Measurements from ENCODE around the gene EIF4E3.

The EIF4E3 gene

GRCh38 chr3:71659864-71660591, 65.2 kb downstream of the EIF4E3 start:
- no peaks in the 10 kb centered on the region for H3K27me3 ChIP-seq (ENCODE audit: control insufficient read depth, insufficient read depth, low read length)
- no peaks in the 10 kb centered on the region for H3K4me1 ChIP-seq (ENCODE audit: control insufficient read depth, low read depth, low read length)
- no peak overlapping the region for H3K27ac ChIP-seq (ENCODE audit: low read length)
- H3K36me3 ChIP-seq (ENCODE audit: control insufficient read depth, low read depth, low read length): no peaks in the 10 kb centered on the region
- no peaks in the 10 kb centered on the region for H3K9me3 ChIP-seq (ENCODE audit: control insufficient read depth, low read depth, low read length)
- no peak overlapping the region for H3K9ac ChIP-seq (ENCODE audit: low read length)
- H3K4me3 ChIP-seq (ENCODE audit: low read length): no peak overlapping the region

DNA sequence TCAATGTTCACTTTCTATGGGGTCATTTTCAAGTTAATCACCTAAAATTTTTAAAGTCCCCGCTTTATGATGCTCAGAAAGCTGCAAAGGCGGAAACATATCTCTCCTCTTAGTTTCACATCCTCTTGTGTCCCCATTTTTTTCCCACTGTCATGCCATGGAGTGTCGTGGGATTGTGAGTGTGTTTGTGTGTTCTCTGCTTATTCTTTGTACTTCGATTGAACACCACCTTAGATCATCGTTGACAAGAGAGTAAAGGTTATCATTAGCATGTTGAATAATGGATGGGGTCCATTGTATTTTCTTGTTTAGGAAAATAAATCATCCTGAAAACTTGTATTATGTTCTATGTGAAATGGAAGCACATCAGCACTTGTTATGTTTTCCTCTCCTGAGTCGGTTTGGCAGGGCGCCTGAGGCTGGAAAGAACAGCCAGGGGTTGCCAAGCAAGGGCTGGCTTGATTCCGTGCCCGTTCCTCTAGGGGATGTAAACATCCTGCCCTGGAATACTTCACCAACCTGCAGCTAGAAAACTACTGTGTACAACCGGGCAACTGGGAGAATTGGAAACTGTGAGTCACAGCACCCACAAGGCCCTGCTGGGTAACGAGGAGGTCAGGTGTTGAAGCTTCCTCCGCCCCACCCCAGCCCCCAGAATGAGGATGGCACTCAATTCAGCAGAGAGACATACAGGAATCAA, 67.2 kb downstream of the EIF4E3 start:
- Histone ChIP-seq H3K4me3 (ENCODE audit: low read length) (no peak overlapping the region), H3K9me3 (ENCODE audit: control insufficient read depth, low read depth, low read length) (no peaks in the 10 kb centered on the region), H3K4me1 (ENCODE audit: control insufficient read depth, low read depth, low read length) (peaks cover 20% of the 10 kb centered on the region), H3K27me3 (ENCODE audit: control insufficient read depth, insufficient read depth, low read length) (no peaks in the 10 kb centered on the region), H3K9ac (ENCODE audit: low read length) (no peak overlapping the region), H3K27ac (ENCODE audit: low read length) (no peak overlapping the region), H3K36me3 (ENCODE audit: control insufficient read depth, low read depth, low read length) (no peaks in the 10 kb centered on the region)

DNA sequence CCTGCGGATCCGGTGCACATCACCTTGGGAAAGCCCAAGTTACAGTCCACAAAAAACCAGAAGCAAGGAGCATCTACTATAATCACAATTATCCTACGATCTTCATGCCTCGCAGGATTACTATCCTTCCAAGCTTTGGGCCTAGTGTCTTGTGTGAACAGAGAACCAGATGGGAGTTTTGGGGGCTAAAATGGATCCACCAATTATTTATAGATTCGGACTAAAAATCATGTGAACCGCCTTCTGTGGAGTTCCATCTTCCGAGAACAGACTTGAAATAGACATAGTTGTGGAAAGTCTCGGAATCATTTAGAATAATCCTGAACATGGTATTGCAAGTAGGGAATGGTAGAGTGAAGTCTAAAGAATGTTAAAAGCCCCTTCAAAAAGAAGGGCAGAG, 70.1 kb downstream of the EIF4E3 start:
- Histone ChIP-seq H3K4me1 (ENCODE audit: control insufficient read depth, low read depth, low read length) (peaks cover 22% of the 10 kb centered on the region), H3K9me3 (ENCODE audit: control insufficient read depth, low read depth, low read length) (no peaks in the 10 kb centered on the region), H3K27me3 (ENCODE audit: control insufficient read depth, insufficient read depth, low read length) (no peaks in the 10 kb centered on the region), H3K9ac (ENCODE audit: low read length) (no peak overlapping the region), H3K4me3 (ENCODE audit: low read length) (no peak overlapping the region), H3K36me3 (ENCODE audit: control insufficient read depth, low read depth, low read length) (no peaks in the 10 kb centered on the region), H3K27ac (ENCODE audit: low read length) (no peak overlapping the region)

- Histone ChIP-seq H3K36me3 (ENCODE audit: control insufficient read depth, low read depth, low read length) (no peaks in the 10 kb centered on the region), H3K27ac (ENCODE audit: low read length) (no peak overlapping the region), H3K4me1 (ENCODE audit: control insufficient read depth, low read depth, low read length) (peaks cover 22% of the 10 kb centered on the region), H3K9ac (ENCODE audit: low read length) (no peak overlapping the region), H3K27me3 (ENCODE audit: control insufficient read depth, insufficient read depth, low read length) (no peaks in the 10 kb centered on the region), H3K4me3 (ENCODE audit: low read length) (no peak overlapping the region), H3K9me3 (ENCODE audit: control insufficient read depth, low read depth, low read length) (no peaks in the 10 kb centered on the region)
Observed at GRCh38 chr3:71653414-71653807, 71.8 kb downstream of the EIF4E3 start.

- Histone ChIP-seq H3K4me1 (ENCODE audit: control insufficient read depth, low read depth, low read length) (peaks cover 22% of the 10 kb centered on the region), H3K4me3 (ENCODE audit: low read length) (no peak overlapping the region), H3K36me3 (ENCODE audit: control insufficient read depth, low read depth, low read length) (no peaks in the 10 kb centered on the region), H3K9ac (ENCODE audit: low read length) (no peak overlapping the region), H3K27ac (ENCODE audit: low read length) (no peak overlapping the region), H3K9me3 (ENCODE audit: control insufficient read depth, low read depth, low read length) (no peaks in the 10 kb centered on the region), H3K27me3 (ENCODE audit: control insufficient read depth, insufficient read depth, low read length) (no peaks in the 10 kb centered on the region)
Observed at GRCh38 chr3:71652781-71653413, 72.3 kb downstream of the EIF4E3 start.

- Histone ChIP-seq H3K27ac (ENCODE audit: low read length) (no peak overlapping the region), H3K36me3 (ENCODE audit: control insufficient read depth, low read depth, low read length) (no peaks in the 10 kb centered on the region), H3K27me3 (ENCODE audit: control insufficient read depth, insufficient read depth, low read length) (no peaks in the 10 kb centered on the region), H3K9me3 (ENCODE audit: control insufficient read depth, low read depth, low read length) (no peaks in the 10 kb centered on the region), H3K4me1 (ENCODE audit: control insufficient read depth, low read depth, low read length) (peaks cover 22% of the 10 kb centered on the region), H3K9ac (ENCODE audit: low read length) (no peak overlapping the region), H3K4me3 (ENCODE audit: low read length) (no peak overlapping the region)
Observed at GRCh38 chr3:71651625-71652024, 73.6 kb downstream of the EIF4E3 start.

- H3K27me3 ChIP-seq (ENCODE audit: control insufficient read depth, insufficient read depth, low read length): no peaks in the 10 kb centered on the region
- no peaks in the 10 kb centered on the region for H3K9me3 ChIP-seq (ENCODE audit: control insufficient read depth, low read depth, low read length)
Observed at GRCh38 chr3:71650372-71650771, 74.8 kb downstream of the EIF4E3 start.

DNA sequence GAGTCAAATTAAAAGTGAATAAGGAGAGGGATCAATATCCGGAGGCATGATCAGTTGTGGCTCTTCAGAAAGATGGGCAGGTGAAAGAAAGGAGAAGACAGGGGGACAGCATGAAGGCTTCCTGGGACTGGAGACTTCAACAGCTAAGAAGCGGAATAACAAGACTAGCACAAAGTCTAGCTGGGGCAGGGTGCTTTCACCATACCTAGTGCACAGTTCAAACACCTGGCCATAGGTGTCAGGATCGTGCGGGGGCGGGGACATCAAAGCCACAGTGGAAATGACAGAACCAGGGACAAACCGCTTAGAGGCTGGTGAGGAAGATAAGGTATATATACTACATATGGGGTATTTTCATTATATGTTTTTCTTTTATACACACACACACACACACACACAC, 75.4 kb downstream of the EIF4E3 start:
- H3K27me3 ChIP-seq (ENCODE audit: control insufficient read depth, insufficient read depth, low read length): no peaks in the 10 kb centered on the region
- no peaks in the 10 kb centered on the region for H3K36me3 ChIP-seq (ENCODE audit: control insufficient read depth, low read depth, low read length)
- no peak overlapping the region for H3K9ac ChIP-seq (ENCODE audit: low read length)
- H3K4me1 ChIP-seq (ENCODE audit: control insufficient read depth, low read depth, low read length): peaks cover 23% of the 10 kb centered on the region
- H3K27ac ChIP-seq (ENCODE audit: low read length): no peak overlapping the region
- no peak overlapping the region for H3K4me3 ChIP-seq (ENCODE audit: low read length)
- no peaks in the 10 kb centered on the region for H3K9me3 ChIP-seq (ENCODE audit: control insufficient read depth, low read depth, low read length)

More at GRCh38 chr3:71650372-71650771, 74.8 kb downstream of the EIF4E3 start:
- Histone ChIP-seq H3K4me1 (ENCODE audit: control insufficient read depth, low read depth, low read length) (peaks cover 22% of the 10 kb centered on the region), H3K36me3 (ENCODE audit: control insufficient read depth, low read depth, low read length) (no peaks in the 10 kb centered on the region), H3K27ac (ENCODE audit: low read length) (no peak overlapping the region), H3K9ac (ENCODE audit: low read length) (no peak overlapping the region), H3K4me3 (ENCODE audit: low read length) (no peak overlapping the region)

- Histone ChIP-seq H3K4me1 (ENCODE audit: control insufficient read depth, low read depth, low read length) (peaks cover 5% of the 10 kb centered on the region), H3K27me3 (ENCODE audit: control insufficient read depth, insufficient read depth, low read length) (no peaks in the 10 kb centered on the region), H3K27ac (ENCODE audit: low read length) (no peak overlapping the region), H3K9ac (ENCODE audit: low read length) (no peak overlapping the region), H3K9me3 (ENCODE audit: control insufficient read depth, low read depth, low read length) (no peaks in the 10 kb centered on the region), H3K4me3 (ENCODE audit: low read length) (no peak overlapping the region), H3K36me3 (ENCODE audit: control insufficient read depth, low read depth, low read length) (no peaks in the 10 kb centered on the region)
Observed at GRCh38 chr3:71647751-71648150, 77.5 kb downstream of the EIF4E3 start.

- no peaks in the 10 kb centered on the region for H3K36me3 ChIP-seq (ENCODE audit: control insufficient read depth, low read depth, low read length)
- no peak overlapping the region for H3K9ac ChIP-seq (ENCODE audit: low read length)
- H3K4me3 ChIP-seq (ENCODE audit: low read length): no peak overlapping the region
- H3K27me3 ChIP-seq (ENCODE audit: control insufficient read depth, insufficient read depth, low read length): no peaks in the 10 kb centered on the region
- no peaks in the 10 kb centered on the region for H3K9me3 ChIP-seq (ENCODE audit: control insufficient read depth, low read depth, low read length)
- no peak overlapping the region for H3K27ac ChIP-seq (ENCODE audit: low read length)
- peaks cover 5% of the 10 kb centered on the region for H3K4me1 ChIP-seq (ENCODE audit: control insufficient read depth, low read depth, low read length)
Observed at GRCh38 chr3:71646971-71647370, 78.2 kb downstream of the EIF4E3 start.

DNA sequence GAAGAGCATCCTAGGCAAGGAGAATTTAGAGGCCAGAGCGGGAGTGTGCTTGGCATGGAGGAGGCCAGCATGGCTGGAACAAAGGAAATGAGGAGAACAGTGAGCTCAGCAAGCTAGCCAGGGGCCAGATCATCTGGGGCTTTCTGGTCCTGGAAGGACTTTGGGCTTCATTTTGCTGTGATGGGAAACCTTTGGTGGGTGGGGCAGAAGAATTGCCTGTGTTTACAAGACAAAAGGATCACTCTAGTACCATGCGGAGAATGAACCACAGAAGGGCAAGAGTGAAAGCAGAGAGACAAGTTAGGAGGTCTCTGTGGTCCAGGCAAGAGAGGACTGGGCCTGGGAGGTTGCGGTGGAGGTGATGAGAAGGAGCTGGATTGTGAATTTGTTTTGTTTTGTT, 80.1 kb downstream of the EIF4E3 start:
- Histone ChIP-seq H3K27ac (ENCODE audit: low read length) (no peak overlapping the region), H3K4me1 (ENCODE audit: control insufficient read depth, low read depth, low read length) (peaks cover 5% of the 10 kb centered on the region), H3K27me3 (ENCODE audit: control insufficient read depth, insufficient read depth, low read length) (no peaks in the 10 kb centered on the region), H3K9me3 (ENCODE audit: control insufficient read depth, low read depth, low read length) (no peaks in the 10 kb centered on the region), H3K36me3 (ENCODE audit: control insufficient read depth, low read depth, low read length) (no peaks in the 10 kb centered on the region), H3K9ac (ENCODE audit: low read length) (no peak overlapping the region), H3K4me3 (ENCODE audit: low read length) (no peak overlapping the region)

Measured in iPS-18a (cell line).